Measurements from ENCODE around the gene PRSS56.

The PRSS56 gene

GRCh38 chr2:232573042-232573441, 52.9 kb downstream of the PRSS56 start:
- DNase-seq (ENCODE audit: low read depth): no peak

- no peak for DNase-seq (ENCODE audit: low read depth)
Measured at GRCh38 chr2:232573771-232574435, 53.7 kb downstream of the PRSS56 start.

- DNase-seq (ENCODE audit: low read depth): no peak
Measured at GRCh38 chr2:232574674-232575403, 54.7 kb downstream of the PRSS56 start.
